ENCODE results near the gene BRCA1. TPM values are rescaled to one million over a fixed set of nuclear protein-coding genes. Genes with fewer than 3 reads are reported as not detected.
"Not testable (repeated sequence)": the region's sequence is repeated elsewhere in the genome, so short reads cannot be mapped to it uniquely, and the experiment has no call there.

BRCA1 gene
- total RNA-seq = 9.7 TPM

DNA sequence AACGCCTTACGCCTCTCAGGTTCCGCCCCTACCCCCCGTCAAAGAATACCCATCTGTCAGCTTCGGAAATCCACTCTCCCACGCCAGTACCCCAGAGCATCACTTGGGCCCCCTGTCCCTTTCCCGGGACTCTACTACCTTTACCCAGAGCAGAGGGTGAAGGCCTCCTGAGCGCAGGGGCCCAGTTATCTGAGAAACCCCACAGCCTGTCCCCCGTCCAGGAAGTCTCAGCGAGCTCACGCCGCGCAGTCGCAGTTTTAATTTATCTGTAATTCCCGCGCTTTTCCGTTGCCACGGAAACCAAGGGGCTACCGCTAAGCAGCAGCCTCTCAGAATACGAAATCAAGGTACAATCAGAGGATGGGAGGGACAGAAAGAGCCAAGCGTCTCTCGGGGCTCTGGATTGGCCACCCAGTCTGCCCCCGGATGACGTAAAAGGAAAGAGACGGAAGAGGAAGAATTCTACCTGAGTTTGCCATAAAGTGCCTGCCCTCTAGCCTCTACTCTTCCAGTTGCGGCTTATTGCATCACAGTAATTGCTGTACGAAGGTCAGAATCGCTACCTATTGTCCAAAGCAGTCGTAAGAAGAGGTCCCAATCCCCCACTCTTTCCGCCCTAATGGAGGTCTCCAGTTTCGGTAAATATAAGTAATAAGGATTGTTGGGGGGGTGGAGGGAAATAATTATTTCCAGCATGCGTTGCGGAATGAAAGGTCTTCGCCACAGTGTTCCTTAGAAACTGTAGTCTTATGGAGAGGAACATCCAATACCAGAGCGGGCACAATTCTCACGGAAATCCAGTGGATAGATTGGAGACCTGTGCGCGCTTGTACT lies at the start of gene BRCA1:
TSS of gene BRCA1 (minus strand) at position 232 of the 834 bp plus-strand sequence. CDS start 1,268 bp downstream, outside the sequence.
- peak; percentile 94 for DNase-seq (ENCODE audit: low spot score)

DNA sequence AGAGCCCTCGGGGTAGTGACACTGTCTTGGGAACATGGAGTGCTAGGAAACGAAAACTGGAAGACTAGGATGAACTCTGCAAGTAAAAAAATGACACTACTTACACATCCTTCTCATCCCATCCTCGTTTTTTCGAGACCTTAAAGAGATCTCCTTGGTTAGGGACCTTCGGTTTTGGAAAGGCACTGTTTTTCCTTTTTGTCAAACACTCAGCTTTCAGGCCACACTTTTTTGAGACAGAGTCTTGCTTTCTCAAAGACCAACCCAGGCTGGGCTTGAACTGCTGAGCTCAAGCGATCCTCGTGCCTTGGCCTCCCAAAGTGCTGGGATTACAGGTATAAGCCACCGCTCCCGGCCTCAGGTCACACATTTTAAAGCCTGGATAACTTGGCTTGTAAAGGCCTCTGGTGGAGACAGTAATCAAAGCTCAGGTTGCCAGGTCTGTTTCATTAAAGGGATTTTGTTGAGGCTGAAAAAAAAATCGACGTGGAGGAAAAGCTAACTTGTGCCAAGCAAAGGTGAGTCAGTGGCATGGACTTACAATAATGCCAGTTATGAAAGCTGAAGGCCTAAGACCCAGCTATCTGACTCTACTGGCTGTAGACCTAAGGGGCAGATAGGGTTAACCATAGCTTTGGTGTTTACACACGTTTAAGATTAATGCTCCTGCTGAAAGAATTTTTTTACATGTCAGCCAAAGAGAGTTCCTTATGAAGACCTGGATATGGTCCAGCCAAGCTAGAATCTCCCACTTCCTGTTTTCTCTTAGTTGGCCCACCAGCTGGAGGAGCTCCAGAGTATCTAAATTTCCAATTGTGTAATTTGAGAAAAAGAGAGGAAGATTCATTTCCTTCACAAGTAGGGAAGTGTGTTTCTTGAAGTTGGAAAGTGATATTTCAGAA lies 46.7 kb upstream of the BRCA1 start:
- DNase-seq (ENCODE audit: low spot score) = peak; percentile 59

DNA sequence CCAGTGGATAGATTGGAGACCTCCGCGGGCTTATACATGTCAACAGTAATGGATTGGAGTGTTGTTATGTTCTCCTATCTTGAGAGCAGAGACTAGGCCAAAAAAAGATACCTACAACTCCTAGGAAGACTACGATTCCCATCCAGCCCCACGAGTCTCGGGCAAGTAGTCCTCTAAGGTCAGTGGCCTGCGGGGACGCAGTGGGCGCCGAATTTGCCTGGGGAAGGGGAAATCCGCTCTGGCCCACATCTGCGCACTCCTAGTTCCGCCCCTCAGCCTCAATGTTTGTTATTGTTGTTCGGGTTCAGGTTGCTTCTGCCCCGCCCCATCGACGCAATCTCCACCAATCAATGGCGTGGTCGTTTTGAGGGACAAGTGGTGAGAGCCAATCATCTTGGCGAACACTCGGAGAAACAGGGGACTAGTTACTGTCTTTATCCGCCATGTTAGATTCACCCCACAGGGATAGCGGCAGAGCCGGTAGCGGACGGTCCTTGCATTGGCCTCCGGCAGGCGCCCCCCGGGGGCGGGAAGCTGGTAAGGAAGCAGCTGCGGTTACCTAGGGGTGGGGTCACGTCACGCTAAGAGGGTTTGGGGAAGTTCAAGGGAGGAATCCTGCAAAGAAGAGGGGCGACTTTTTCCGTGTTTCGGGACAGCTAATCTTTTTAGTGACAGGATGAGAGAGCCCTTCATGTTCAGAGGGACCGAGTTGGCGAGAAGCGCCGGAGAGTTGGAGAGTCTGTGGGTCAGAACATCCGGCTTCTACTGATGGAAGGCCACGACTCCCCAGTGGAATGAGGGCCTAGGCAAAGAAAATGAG lies 45.8 kb upstream of the BRCA1 start, which contains the start of gene NBR1:
TSS of gene NBR1 (plus strand) at position 449 of the 820 bp plus-strand sequence. CDS start 4,586 bp downstream, outside the sequence.
- peak; percentile 96 for DNase-seq (ENCODE audit: low spot score)

DNA sequence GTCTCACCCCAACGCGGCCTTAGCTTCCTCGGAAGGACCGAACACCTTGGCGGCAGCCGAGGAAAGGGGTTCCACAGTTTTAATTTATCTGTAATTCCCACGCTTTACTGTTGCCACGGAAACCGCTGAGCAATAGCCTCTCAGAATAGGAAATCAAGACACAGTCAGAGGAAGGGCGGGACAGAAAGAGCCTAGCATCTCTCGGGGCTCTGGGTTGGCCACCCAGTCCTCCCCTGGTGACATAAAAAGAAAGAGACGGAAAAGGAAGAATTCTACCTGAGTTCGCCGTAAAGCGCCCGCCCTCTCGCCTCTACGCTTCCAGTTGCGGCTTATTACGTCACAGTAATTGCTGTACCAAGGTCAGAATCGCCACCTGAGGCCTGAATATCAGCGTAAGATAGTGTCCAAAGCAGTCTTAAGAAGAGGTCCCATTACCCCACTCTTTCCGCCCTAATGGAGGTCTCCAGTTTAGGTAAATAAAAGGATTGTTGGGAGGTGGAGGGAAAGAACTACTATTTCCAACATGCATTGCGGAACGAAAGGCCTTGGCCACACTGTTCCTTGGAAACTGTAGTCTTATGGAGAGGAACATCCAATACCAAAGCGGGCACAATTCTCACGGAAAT lies 45.1 kb upstream of the BRCA1 start:
- DNase-seq (ENCODE audit: low spot score) = peak; percentile 92

DNA sequence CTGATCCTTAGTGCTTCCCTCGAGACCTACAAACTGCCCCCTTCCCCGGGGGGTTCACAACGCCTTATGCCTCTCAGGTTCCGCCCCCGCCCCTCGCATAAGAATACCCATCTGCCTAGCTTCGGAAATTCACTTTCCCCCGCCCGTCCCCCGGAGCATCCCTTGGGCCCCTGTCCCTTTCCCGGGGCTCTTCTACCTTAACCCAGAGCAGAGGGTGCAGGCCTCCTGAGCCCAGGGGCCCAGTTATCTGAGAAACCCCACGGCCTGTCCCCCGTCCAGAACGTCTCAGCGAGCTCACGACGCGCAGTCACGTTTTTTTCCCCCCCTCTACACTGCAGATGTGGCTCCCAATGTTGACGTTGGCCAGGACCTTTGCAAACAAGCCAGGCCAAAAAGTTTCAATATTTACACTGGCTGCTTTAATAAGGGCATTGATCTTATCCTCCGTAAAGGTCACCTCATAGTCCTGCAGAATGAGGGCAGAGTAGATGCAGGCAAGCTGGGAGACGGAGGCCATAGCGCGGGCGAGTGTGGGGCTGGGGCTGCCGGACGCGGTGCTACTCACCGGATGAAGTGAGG lies 44.5 kb upstream of the BRCA1 start:
- peak; percentile 65 for DNase-seq (ENCODE audit: low spot score)

DNA sequence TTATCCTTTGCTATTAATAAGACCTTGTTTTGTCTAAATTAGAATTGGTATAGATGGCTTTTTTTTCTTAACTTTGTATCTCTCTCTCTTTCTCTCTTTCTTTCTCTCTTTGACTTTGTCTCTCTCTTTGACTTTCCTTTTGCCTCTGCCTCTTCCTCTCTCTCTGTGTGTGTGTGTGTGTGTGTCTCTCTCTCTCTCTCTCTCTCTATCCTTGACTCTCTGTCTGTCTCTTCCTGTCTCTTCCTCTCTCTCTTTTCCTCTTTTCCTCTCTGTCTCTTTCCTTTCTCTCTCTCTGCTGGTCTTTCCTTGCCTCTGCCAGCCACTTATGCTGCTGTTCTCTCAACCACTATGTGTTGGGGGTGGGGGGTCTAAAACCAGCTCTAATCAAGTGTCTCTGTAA lies 40.8 kb upstream of the BRCA1 start:
- not testable (repeated sequence) for DNase-seq (ENCODE audit: low spot score)

DNA sequence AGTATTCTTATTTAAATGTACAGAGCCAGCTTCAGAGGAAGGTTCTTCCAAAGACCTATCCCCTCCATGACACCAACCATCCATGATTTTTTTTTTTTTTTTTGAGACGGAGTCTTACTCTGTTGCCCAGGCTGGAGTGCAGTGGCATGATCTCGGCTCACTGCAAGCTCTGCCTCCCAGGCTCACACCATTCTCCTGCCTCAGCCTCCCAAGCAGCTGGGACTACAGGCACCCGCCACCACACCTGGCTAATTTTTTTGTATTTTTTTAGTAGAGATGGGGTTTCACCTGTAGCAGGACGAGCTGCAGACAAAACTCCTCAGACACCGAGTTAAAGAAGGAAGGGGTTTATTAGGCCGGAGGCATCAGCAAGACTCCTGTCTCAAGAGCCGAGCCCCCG lies 34.8 kb upstream of the BRCA1 start:
- DNase-seq (ENCODE audit: low spot score) = not testable (repeated sequence)

DNA sequence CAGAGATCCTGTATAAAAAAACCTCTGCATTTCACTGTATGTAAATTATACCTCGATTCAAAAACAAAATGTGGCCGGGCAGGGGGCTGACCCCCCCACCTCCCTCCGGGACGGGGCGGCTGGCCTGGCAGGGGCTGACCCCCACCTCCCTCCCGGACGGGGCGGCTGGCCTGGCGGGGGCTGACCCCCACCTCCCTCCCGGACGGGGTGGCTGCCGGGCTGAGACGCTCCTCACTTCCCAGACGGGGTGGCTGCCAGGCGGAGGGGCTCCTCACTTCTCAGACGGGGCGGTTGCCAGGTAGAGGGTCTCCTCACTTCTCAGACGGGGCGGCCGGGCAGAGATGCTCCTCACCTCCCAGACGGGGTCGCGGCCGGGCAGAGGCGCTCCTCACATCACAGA lies 34.1 kb upstream of the BRCA1 start:
- not testable (repeated sequence) for DNase-seq (ENCODE audit: low spot score)

DNA sequence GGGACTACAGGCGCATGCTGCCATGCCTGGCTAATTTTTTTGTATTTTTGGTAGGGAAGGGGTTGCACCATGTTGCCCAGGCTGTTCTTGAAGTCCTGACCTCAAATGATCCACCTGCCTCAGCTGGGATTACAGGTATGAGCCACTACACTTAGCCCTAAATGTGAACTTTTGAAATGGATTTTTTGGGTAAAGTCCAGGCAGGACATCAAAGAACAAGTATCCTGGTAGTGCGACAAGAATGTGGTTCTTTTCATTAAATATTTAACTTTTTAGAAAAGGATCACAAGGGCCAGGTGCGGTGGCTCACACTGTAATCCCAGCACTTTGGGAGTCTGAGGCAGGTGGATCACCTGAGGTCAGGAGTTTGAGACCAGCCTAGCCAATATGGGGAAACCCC lies 30.5 kb upstream of the BRCA1 start:
- no peak for DNase-seq (ENCODE audit: low spot score)

DNA sequence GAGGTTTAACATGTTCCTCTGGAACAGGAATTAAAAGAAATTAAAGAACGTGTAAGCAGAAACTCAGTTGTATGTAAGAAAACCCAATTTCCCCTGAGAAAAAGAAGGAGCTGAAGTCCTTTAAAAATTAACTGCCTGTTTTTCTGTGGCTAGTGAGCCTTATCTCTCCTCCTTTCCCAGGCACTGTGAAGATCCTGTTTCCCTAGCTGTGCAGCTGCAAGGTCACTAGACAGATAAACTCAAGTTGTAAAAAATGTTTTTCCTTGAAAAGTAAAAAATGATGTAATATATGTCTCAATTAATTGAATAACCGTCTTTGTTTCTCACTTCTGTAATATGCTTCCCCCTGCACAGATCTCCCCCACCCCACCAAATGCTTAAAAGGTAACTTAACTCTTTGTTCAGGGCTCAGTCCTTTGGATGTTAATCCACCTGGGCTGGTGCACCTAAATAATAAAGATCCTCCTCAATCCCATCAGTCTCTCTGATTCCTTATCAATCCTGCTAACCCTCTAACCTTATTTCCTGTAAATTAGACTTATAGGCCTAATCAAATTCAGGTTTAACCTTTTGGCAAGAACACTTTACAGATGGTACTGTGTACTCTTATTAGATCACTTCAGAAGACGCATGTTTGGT lies 28.2 kb upstream of the BRCA1 start:
- not testable (repeated sequence) for DNase-seq (ENCODE audit: low spot score)

DNA sequence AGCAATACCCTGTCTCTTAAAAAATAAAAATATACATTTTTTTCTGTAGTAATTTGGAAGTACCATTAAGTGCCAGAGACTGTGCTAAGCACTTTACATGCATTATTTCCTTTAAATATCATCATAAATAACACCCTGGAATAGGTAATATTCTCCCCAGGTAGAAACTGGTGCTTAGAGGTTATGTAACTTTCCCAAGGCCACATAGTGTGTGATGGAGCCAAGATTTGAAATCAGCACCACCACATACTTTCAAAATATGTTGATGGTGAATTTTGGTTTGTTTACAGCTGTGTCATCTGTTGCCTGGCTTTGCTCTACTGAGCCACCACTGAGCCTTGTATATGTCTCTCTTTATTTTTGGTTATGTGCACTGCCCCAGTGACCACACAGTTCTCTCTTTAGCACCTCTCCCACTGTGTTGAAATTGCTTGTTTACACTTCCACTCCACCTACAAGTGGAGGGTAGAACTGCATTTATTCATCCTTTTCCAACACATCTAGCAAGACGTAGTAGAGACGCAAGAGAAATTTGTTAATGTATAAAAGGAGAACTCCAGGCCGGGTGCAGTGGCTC lies 26.8 kb upstream of the BRCA1 start:
- no peak for DNase-seq (ENCODE audit: low spot score)

DNA sequence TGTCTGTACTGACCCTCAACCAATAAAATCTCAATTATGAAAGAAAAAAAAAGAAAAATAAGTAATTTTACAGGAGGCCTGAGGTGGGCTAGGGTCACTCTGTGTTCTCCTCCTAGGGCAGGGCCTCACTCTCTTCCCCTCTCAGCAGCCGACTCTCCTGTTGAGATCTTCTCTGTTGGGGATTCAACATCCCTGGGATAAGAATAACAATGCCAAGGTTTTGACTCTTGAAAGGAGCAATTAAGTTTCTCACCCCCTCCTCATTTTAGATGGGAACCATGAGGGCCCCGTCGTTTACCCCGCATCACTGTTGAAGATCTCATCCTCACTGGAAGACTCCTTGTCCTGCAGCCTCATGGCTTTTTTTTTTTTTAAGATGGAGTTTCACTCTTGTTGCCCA lies 21.5 kb upstream of the BRCA1 start:
- no peak for DNase-seq (ENCODE audit: low spot score)

DNA sequence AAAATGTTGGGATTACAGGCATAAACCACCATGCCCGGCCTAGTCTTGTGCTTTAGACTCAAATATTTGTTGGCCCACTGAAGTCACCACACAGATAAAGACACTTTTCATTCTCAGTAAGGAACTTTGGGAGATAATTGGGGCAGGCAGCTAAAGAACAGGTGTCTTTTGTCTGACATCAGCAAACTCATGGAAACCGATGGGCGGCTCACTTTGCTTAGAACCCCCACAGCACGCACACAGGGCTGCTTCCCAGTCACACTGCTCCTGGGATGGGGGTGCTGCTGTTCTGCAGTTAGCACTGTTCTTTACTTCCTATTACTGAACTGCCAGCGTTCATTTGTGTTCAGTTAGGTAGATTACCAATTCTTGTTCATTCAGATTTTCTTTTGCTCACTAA lies 18.0 kb upstream of the BRCA1 start:
- DNase-seq (ENCODE audit: low spot score) = no peak

DNA sequence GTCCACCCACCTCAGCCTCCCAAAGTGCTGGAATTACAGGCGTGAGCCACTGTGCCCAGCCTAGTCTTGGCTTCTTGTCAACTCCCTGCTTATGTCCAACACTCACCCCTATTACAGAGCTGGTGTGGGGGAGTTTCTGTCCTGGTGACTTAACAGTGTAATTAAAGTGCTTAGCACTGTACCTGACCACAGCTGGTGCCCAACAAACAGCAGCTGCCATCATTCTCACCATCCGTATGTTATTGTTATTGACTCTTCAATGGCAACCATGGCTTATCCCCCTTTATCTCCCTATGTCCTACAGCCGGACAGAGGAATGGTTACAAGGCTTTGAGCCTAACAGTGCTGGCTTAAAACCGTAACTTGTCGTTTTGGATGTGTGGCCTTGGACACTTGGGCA lies 17.0 kb upstream of the BRCA1 start:
- DNase-seq (ENCODE audit: low spot score) = no peak

DNA sequence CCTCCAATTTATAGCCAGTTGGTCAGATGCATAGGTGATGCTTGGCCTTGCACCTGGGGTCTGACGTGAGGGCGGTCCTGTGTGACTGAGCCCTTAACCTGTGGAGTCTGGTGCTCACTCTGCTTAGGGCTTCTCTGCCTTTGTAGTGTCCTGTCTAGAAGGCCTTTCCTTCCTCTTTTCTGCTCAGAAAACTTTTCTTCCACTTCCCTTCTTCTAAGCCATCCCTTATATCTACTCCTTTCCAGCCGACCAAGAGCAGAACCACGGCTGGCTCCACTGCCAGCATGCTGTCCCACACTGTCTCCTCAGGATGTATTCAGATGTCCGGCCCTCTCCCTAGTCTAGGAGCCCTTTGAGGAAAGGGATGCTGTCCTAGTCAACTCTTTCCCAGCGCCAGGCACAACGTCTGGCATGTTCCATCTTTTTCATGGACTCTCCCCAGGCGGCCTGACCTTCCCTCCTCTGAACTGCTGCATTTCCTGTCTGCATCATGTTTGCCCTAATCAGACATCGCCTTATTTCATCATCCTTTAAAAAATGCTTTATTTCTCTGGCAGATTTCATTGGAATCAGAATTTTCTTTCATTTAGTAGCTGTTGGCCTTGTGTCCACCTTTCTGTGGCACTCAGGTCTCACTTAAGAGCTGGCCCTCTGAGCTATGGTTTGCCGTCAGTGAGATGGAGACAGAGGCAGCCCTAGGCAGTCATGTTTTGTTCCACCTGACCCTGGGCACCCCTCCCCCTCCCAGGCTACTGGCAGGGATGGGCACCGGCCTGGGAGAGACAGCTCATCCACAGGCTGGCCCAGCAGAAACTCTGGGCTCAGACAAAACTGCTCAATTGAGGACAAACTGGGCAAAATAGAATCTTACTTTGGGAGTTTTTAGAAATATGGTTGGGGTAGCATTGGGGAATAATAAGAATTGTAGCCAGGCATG lies 15.5 kb upstream of the BRCA1 start:
- no peak for DNase-seq (ENCODE audit: low spot score)

DNA sequence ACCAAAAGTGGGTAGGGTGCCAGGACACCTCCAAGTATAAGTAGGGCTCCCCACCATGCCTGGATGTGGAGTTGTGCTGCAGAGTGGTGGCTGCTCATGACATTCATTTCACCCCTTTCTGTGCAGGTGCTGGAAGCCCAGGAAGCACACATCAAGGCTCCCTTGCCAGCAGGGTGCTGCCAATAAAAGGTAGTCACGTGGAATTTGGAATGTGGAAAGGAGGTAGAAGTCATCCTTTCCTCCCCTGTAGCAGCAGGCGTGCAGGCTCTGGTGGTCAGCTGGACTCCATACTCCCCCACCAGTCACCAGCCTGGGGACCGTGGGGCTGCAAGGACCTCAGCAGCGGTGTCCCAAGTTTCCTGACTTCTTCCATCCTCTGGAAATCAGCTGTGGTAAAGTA lies 13.4 kb upstream of the BRCA1 start:
- not testable (repeated sequence) for DNase-seq (ENCODE audit: low spot score)

DNA sequence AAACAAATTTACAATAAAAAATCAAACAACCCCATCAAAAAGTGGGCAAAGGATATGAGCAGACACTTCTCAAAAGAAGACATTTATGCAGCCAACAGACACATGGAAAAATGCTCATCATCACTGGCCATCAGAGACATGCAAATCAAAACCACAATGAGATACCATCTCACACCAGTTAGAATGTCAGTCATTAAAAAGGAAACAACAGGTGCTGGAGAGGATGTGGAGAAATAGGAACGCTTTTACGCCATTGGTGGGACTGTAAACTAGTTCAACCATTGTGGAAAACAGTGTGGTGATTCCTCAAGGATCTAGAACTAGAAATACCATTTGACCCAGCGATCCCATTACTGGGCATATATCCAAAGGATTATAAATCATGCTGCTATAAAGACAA lies 11.4 kb upstream of the BRCA1 start:
- DNase-seq (ENCODE audit: low spot score) = not testable (repeated sequence)

DNA sequence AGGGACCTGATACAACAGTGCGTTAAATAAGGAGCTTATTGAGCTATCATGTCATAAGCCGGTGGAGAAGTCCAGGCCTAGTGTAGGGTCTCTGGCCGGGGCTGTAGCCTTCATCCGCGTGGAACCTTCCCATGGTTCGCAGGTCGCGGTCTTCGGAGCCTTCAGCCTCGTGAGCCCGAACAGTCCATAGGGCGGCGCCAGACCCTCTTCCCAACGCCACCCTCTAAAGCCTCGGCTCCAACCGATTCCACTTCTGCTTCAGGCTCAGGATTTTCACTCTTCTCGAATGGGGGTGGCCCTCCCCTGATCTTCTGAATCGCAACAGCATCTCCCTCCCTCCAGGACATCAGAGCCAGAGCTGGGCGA lies 10.3 kb upstream of the BRCA1 start:
- no peak for DNase-seq (ENCODE audit: low spot score)
